HS-27A (cell line): ENCODE measurements around the gene SH3PXD2B.
"Not testable (repeated sequence)": the region's sequence is repeated elsewhere in the genome, so short reads cannot be mapped to it uniquely, and the experiment has no call there.

Experiments used
- DNase-seq: peaks from one replicate; pipeline ENCODE4 v3.0.0-alpha.2; 2012; ENCODE audit warnings: low read depth, missing footprints

The SH3PXD2B gene

DNA sequence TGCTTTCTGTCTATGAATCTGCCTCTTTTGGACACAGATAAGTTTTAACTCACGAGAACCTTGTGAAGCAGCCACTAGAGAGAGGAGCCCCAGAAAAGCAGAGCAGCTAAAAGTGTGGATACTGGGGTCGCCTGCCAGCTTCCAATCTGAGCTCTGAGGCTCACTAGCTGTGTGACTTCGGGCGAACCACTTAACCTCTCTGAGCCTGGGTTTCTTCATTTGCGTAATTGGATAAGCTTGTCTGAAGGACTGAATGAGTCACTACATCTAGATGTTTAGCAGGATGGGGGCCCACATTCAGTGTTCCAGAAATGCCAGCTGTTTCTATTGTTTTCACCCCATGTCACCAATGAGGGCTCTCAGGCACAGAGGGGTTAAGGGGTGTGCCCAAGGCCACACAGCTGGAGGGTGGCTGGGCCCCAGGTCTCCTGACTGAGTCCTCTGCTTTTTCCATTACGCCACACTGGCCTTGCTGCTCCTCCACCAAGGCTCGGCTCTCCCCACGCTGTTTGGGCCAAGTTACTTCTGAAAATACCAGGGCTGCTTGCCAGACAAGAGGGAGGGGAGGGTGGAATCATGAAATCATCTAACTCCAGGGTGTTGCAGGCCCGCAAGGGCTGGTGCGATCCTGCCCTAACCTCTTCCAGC, 36.2 kb downstream of the SH3PXD2B start:
- no peak for DNase-seq

DNA sequence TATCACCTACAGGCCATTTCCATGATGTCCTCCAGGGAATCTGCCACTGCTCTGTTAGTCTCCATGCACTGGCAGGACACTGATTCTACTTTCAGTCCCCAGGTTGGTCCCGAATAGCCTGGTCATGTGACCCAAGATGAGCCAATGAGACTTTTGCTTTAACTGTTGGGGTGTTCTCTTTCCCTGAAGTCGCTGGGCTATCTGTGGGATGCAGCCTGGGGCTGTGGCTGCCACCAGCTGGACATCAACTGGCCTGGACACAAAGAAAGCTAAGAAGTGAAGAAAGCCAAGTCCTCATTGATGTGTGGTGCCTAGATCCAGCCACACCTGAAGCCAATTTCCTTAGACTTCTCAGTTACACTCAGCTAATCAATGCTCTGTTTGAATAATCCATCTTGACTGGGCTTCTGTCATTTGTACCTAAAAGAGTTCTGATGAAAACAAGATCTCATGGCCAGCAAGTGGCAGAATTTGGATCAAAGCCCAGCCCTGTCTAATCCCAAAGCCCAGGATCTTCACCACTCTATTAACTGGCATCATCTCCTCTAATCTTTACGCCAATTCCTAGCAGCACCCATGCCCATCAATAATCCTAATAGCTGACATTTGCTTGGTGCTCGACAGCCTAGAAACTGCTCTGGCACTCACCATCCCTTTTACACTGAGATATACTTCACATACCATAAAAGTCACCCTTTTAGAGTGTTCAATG, 37.0 kb downstream of the SH3PXD2B start:
- DNase-seq: no peak

DNA sequence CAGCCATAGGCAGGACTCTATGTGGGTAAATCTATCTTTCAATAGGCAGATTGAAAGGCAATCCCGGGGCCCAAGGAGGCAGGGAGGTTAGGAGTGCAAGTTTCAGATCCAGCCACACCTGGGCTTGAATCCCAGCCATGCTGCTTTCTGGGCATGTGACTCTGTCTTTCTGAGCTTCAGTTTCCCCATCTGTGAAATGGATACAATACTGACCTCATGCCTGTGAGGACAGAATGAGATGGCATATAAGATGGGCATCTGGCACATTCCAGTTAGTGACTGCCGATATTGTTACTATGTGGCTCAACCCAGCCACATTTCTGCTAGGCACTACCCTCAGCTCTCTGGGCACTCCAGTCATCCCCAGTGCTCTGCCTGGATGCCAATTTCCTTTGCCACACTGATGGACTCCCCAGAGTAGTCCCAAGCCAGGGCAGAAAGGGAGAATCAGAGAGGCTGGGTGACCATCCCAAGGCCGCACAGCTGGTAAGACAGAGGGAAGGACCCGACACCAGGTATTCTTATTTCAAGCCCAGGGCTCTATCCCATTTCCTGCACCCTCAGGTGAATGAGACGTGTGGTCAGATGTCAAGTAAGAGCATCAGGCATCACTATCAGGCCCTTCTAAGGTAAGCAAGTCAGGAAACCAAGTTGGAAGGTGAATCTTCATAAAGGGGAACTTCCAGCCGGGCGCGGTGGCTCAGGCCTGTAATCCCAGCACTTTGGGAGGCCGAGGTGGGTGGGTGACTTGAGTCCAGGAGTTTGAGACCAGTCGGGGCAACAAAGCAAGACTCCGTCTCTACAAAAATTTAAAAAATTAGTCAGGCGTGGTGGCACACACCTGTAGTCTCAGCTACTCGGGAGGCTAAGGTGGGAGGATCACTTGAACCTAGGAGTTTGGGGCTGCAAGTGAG, 38.7 kb downstream of the SH3PXD2B start:
- no peak for DNase-seq

DNA sequence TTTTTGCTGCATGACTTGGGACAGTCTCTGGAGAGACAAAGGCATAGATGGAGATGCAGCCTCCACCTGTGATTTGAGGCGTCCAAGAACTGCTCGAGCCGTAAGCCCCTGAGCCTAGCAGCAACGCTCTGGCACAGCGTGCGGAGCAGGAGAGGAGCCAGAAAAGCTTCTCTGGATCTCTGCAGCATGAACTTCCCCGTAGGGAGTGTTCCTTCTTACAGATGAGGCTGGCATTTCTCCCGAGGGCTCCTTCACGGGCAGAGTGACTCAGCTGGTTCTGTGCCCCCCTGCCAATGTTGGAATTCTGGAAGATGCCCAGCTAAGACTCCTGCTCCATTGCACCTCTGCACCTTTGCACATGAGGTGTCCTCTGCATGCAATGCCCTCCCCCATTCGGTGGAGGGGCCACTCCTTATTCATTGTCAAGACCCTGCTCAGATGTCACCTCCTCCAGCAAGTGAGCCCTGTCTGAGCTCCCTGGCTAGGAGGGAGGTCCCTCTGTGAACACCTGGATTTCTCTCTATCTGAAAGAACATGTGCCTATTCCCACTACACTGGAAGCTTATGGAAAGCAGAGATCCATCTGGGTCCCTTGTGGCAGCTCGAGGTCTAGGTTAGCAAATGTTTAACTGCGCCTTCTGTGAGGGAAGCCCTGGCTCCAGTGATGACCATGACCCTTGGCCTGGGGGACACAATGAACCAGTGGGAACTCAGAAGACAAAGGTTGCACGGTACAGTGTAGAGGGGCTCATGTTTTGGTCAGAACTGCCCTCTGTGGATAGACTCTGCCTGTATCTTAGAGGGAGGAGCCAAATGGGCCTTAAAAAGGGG, 39.6 kb downstream of the SH3PXD2B start:
- DNase-seq: no peak

DNA sequence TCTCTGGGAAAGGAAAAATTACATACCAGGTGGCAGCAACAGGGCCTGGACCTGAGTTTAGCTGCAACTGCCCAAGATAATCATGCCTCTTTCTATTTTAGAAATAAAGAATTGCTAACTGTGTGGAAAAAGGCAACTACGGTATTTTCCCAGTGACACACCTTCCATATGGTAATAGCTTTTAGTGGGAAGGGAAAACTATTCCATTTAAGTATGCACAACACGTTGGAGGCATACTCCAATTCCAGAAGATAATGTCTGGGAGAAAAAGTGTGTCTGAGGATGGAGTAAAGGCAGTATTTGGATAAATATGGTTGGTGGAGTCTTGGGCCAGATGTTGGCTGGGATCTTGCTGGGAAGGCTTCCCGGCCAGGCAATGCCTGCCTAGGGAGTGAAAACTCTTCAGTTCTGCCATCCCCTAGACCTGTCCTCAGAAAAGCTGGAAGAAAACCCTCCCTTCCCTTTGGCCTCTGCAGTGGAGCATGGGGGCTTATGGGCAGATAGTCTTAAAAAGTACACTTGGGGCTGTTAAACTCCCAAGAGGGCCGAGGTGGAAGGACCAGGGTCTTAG, 40.6 kb downstream of the SH3PXD2B start:
- no peak for DNase-seq

DNA sequence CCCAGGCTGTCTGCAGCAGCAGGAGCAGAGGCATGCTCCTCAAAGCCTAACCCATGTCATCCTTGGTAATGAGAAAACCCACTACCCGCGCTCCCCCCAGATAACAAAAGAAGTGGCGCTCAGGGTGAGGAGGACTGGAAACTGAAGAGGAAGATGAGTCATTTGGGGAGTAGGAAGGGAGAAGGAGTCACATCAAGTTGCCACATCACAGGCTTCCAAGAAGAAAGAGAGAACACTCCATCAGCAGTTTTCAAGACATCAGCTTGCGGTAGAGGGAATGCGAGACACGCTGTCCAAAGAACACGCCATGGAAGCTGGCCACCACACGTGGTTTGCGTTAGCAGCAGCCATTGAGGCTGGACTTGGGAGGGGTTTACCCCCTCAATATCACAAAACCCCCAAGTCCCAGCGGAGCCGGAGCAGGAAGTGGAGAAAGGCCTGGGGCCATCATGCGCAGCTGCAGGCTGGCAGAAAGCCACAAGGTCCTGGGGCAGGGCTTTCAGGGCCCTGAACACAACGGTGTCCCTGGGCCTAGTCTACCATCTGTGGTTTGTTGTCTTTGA, 41.5 kb downstream of the SH3PXD2B start:
- no peak for DNase-seq

DNA sequence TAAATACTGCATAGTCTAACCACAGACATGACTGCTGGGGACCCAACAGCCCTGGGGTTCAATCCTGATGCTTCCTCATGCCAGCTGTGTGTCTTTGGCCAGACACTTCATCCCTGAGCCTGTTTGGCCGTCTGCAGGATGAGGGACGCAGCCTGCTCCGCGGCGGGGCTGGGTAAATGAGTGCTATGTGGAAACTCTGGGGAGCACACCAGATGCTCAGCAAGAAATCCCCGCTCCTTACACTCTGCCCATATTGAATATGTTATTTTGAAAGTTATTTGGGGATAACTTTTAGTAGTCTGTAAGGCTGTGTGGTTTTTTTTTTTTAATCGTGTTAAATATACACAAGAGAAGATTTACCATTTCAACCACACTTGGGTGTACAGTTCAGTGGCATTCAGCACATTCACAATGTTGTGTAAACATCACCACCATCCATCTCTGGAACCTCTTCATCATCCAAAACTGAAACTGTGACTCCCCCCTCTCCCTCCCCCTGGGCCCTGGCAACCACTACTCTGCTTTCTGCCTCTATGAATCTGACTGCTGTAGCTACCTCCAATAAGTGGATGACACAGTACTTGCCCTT, 42.7 kb downstream of the SH3PXD2B start:
- DNase-seq: no peak

DNA sequence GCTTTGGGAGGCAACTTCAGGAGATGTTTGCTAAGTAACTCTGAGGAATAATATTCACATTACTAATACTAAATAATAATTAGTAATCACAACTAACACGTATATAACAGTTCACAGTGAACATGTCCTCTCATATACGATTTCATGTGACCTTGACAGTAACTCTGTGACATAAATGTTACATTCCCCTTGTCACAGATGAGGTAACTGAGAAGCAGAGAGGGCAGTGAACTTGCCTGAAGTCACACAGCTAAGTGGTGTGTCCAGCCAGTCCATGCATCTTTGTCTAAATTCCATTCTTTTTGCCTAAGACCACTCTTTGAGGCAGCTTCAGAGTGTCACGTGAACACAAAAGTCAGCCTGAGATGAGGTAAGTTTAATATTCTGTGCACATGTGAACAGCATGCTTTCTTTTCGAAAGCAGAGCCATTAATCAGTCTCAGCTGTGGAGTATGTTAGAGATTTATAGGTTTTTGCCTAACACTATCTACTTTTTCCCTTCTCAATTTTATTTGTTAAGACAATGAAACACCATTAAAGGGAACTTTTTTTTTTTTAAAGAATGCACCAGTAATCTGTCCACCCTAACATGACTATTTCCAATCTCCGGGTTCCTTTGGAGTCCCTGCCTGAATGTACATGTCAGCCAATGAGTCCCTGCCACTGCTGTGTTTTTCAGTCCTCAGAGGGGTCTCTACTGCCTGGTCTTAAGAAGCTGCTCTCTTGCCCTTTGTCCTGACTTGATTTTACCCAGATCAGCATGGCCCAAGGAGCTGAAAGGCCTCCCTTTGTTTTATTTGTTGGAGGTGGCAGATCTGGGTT, 43.5 kb downstream of the SH3PXD2B start:
- no peak for DNase-seq

DNA sequence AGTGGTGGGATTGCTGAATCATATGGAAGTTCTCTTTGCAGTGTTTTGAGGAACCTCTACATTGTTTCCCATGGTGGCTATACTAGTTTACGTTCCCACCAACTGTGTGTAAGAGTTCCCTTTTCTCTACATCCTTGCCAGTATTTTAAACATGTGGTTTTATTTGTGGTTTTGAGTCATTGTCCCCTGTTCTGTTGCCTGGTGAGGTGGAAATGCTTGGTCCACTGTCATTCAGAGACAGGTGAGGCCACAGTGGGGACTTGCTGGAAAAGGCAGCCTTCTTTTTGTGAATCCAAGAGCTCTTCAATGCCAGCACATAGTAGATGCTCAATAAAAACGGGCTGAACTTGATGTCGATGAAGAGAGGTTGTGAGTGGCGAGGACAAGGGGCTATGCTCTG, 44.2 kb downstream of the SH3PXD2B start:
- DNase-seq: no peak

DNA sequence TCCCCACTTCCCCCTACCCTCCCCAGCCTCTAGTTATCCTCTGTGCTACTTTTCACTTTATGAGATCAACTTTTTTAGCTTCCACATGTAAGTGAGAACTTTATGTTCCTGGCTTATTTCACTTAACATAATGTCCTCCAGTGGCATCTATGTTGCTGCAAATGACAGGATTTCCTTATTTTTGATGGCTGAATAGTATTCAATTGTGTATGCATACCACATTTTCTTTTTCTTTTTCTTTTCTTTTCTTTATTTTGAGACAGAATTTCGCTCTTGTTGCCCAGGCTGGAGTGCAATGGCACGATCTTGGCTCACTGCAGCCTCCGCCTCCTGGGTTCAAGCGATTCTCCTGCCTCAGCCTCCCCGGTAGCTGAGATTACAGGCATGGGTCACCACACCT, 44.8 kb downstream of the SH3PXD2B start:
- DNase-seq: not testable (repeated sequence)

DNA sequence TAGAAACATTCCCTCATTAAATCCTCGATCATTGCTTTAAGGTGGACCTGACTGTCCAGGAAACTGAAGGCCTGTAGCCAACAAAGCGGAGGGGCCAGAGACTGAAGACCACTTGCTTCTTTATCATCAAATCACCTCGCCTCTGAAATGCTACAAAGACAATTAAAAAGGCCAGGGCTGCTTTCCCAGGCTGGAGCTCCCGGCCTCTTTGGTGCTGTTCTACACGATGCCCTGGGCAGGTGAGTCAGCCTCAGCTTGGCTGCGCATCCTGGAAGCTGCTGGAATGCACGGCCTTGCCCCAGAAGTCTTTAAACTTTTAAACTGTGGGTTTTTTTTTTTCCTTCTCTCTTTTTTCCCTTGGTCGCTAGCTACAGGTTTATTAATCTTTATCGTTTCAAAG, 46.5 kb downstream of the SH3PXD2B start:
- no peak for DNase-seq

DNA sequence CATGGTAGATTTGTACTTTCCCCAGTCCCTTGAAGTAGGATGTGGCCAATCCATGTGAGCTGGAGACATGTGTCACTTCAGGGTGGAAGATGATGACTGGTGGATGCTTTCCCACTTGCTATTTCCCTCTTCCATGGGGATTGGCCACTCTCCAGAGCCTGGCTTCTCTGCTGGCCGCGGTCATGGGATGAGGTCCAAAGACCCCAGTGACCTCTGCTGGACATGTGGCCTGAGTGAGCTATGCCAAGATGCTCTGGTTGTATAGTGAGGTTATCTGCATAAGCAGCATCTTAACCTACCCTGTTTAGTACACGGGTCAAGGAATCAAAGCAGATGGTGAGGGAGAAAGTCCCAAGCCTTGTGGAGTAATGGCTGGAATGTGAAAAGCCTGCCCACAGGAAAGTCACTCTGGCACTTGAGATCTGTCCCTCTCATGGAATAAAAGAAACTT, 47.1 kb downstream of the SH3PXD2B start:
- no peak for DNase-seq

DNA sequence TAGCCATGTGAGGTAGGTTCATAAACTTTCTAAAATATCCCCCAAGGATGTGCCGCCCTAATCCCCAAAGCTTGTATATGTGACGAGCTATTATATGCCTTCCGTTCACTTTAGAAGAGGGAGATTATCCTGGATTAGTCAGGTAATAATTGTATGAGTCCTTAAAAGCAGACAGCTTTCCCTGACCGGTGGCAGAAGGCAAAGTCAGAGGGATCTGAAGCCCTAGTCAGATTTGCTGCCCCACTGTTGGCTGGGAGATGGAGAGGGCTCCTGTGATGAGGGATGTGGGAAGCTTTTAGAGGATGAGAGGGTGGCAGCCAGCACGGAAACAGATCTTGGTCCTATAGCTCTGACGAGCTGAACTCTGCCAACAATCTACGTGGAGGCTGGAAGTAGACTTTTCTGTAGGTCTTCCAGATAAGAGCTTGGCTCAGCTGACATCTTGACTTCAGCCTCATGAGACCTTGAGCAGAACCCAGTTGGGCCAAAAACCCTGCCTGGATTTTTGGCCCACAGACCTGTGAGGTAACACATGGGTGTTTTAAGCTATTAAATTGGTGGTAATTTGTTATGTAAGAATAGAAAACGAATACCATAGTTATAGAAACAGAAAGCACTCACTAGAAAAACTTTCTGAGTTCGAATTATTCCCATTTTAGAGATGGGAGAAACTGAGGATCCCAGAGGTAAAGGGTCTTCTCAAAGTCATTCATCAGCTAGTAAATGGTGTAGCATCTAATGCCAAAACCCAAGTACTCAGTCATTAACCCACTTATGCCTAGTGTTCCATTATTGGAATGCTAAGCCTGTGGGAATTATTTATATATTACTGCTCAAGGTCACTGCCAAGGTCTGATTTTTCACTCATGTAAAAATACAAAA, 48.9 kb downstream of the SH3PXD2B start:
- no peak for DNase-seq

DNA sequence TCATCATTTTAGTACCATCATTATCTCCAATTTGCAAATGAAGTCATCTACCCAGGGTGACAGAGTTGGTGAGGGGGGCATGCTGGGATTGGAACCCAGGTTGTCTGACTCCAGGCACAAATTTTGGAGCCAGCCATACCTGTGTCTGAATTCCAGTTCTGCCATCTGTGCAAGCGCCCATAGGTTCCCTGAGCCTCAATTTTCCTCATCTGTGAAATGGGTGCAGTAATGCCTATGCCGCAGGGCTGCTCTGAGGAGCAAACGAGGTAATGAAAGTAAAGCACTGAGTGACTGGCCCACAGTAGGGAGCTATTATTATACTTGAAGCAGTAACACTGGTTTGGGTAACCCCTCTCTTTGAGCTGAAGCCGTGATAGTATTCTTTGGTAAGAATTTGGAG, 49.6 kb downstream of the SH3PXD2B start:
- no peak for DNase-seq

DNA sequence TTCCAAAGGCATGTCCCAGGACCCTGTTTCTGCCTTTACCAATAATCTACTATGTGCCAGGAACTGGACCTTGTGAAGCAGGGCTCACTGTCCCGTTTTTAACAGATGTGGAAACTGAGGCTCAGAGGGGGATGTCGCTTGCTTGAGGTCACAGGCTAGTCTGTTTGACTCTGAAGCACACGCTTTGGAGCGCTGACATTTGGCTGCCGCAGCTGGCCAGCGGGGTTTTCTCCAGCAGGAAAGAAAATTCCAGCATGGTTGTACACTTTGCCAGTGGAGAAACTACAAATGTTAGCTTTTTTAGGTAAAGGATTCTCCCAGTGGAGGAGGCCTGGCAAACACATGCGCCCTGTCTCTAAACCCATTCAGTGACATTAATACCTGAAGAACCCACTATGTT, 50.5 kb downstream of the SH3PXD2B start:
- DNase-seq: no peak

DNA sequence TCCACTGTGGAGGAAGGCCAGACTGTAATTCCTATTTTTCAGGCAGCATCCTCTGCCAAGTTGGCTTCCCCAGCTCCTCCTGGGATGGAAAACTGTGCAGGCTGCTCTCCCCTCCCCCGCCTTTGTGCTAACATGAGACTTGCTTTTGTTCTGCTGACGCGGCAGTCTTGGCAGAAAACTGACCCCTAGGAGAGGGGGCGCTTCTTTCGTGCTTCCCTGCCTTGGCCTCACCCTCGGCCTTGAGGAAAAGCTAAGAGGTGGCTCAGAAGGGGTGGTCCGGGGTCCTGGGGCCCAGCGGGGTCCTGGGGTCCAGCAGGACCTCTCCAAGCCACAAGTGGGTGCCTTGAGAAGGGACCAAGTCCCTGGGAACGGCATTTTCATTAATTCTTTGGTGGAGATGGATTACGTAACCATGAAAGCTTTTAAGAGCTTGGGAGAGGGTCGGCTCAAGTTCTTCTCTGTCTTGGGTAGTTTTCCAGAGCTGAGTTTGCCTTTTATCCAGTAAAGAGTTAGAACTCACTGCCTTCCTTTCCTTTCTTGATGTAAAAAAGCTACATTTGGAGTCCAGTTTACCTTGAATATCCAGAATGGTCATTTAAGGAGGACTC, 51.0 kb downstream of the SH3PXD2B start:
- DNase-seq: no peak

DNA sequence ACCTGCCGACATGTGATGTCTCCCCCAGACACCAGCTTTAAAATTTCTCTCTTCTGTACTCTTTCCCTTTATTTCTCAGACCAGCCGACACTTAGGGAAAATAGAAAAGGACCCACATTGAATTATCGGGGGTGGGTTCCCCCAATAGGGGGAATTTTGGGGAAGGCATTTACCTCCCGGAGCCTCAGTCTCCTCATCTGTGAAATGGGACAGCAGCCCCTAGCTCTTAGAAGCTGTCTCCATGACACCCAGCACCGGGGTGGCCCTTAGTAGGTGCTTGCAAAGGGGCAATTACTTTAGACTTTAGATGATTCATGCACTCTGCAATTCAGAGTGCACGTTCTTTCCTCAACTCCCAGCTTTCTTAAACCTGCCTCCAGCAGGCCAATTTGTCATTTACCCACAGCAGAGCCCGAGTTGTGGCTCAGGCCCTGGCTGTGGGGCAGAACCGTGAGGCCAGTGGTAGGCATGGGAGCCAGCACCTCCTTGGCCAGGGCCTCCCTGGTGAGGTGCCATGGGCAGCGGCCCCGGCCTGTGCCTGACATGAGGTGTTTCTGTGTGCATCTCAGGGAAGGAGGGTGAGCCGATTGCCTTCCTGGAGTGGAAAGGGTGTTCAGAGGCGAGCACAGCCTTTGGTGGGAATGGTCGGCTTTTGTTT, 51.7 kb downstream of the SH3PXD2B start:
- no peak for DNase-seq

DNA sequence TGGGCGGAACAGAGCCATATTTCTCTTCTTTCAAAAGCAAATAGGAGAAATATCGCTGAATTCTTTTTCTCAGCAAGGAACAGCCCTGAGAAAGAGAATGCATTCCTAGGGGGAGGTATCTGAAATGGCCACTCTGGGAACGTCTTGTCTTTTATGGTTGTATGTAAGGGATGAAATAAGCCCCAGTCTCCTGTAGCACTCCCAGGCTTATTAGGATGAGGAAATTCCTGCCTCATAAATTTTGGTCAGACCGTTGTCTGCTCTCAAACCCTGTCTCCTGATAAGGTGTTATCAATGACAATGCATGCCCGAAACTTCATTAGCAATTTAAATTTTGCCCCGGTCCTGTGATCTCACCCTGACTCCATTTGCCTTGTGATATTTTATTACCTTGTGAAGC, 52.3 kb downstream of the SH3PXD2B start:
- DNase-seq: not testable (repeated sequence)
